Left kidney (tissue), 8 donors: ENCODE results near the gene RASSF6. TPM values are rescaled to one million over a fixed set of nuclear protein-coding genes. Genes with fewer than 3 reads are reported as not detected.
"Not testable (repeated sequence)": the region's sequence is repeated elsewhere in the genome, so short reads cannot be mapped to it uniquely, and the experiment has no call there.

Source experiments
- DNase-seq: peaks from one replicate; pipeline ENCODE4 v3.0.0-alpha.2; 2013
- long read RNA-seq, 8 donors: transcript quantifications; one replicate each; lab custom pipeline, GENCODE V29; 2026
- polyA plus RNA-seq: library from polyadenylated mRNA; unstranded; fragments of 120-200 nt; gene quantifications from one replicate; pipeline ENCODE4 v1.2.1, GENCODE V29; 2013; ENCODE audit not compliant: insufficient read length

Gene RASSF6
- 8.8 TPM for polyA plus RNA-seq
- long read RNA-seq, donor 1, full-length matches to known transcripts: 5 of 5 reads
- long read RNA-seq, donor 1, partial matches to known transcripts: 0 of 5 reads
- long read RNA-seq, donor 1, other reads (novel, unspliced or antisense): 0 of 5 reads
- long read RNA-seq, donor 2, full-length matches to known transcripts: 4 of 4 reads
- long read RNA-seq, donor 2, partial matches to known transcripts: 0 of 4 reads
- long read RNA-seq, donor 2, other reads (novel, unspliced or antisense): 0 of 4 reads
- long read RNA-seq, donor 3, partial matches to known transcripts: 0 of 1 reads
- long read RNA-seq, donor 3, other reads (novel, unspliced or antisense): 0 of 1 reads
- long read RNA-seq, donor 4: 0 reads
- long read RNA-seq, donor 5, full-length matches to known transcripts: 4 of 4 reads
- long read RNA-seq, donor 5, partial matches to known transcripts: 0 of 4 reads
- long read RNA-seq, donor 5, other reads (novel, unspliced or antisense): 0 of 4 reads
- long read RNA-seq, donor 6, full-length matches to known transcripts: 2 of 2 reads
- long read RNA-seq, donor 6, partial matches to known transcripts: 0 of 2 reads
- long read RNA-seq, donor 6, other reads (novel, unspliced or antisense): 0 of 2 reads
- long read RNA-seq, donor 7, full-length matches to known transcripts: 4 of 4 reads
- long read RNA-seq, donor 7, partial matches to known transcripts: 0 of 4 reads
- long read RNA-seq, donor 7, other reads (novel, unspliced or antisense): 0 of 4 reads
- long read RNA-seq, donor 8: 0 reads

GRCh38 chr4:73620115-73620792 is at the start of gene RASSF6:
Gene RASSF6, minus strand, starts transcription at chr4:73620436. Its CDS starts 8,641 bp downstream, at chr4:73611795.
- peak; percentile 78 for DNase-seq

- no peak for DNase-seq
Measured at GRCh38 chr4:73669410-73670183, 49.4 kb upstream of the RASSF6 start.

- peak; percentile 65 for DNase-seq
Measured at GRCh38 chr4:73668782-73669201, 48.6 kb upstream of the RASSF6 start.

- DNase-seq: not testable (repeated sequence)
Measured at GRCh38 chr4:73665924-73666323, 45.7 kb upstream of the RASSF6 start.

- no peak for DNase-seq
Measured at GRCh38 chr4:73664470-73664869, 44.2 kb upstream of the RASSF6 start.

- DNase-seq: no peak
Measured at GRCh38 chr4:73663576-73663975, 43.3 kb upstream of the RASSF6 start.

GRCh38 chr4:73662709-73663546 is 42.7 kb upstream of the RASSF6 start:
- no peak for DNase-seq

GRCh38 chr4:73661646-73662119 is 41.4 kb upstream of the RASSF6 start:
- DNase-seq: no peak

- DNase-seq: no peak
Measured at GRCh38 chr4:73660808-73661207, 40.6 kb upstream of the RASSF6 start.

- DNase-seq: peak; percentile 55
Measured at GRCh38 chr4:73653695-73654106, 33.5 kb upstream of the RASSF6 start.

GRCh38 chr4:73650250-73650649 is 30.0 kb upstream of the RASSF6 start:
- no peak for DNase-seq

- DNase-seq: no peak
Measured at GRCh38 chr4:73648478-73648877, 28.2 kb upstream of the RASSF6 start.

GRCh38 chr4:73646117-73646516 is 25.9 kb upstream of the RASSF6 start:
- DNase-seq: no peak

GRCh38 chr4:73631565-73632226 is 11.5 kb upstream of the RASSF6 start:
- no peak for DNase-seq

GRCh38 chr4:73628834-73629233 is 8.6 kb upstream of the RASSF6 start:
- not testable (repeated sequence) for DNase-seq

- DNase-seq: no peak
Measured at GRCh38 chr4:73621357-73621756, 1.1 kb upstream of the RASSF6 start.

GRCh38 chr4:73619346-73619745 is 890 bp downstream of the RASSF6 start:
- DNase-seq: no peak

- DNase-seq: no peak
Measured at GRCh38 chr4:73617256-73617655, 3.0 kb downstream of the RASSF6 start.

GRCh38 chr4:73615613-73616012 is 4.6 kb downstream of the RASSF6 start:
- DNase-seq: no peak

- DNase-seq: no peak
Measured at GRCh38 chr4:73614311-73614867, 5.8 kb downstream of the RASSF6 start.
